Activated CD8-positive, alpha-beta memory T cell treated with anti-CD3 and anti-CD28 coated beads, Interleukin-2, amount 10 ng/mL, durations not matched to agents 7 days and 5 days (primary cell): Measurements from ENCODE around the gene GPC6. TPM values are rescaled to one million over a fixed set of nuclear protein-coding genes. Genes with fewer than 3 reads are reported as not detected.

ENCODE experiments used
- ATAC-seq: fragments of 150-1000 bp; cut with Tn5 transposase; one replicate; pipeline ENCODE4 v1.10.0; 2021; ENCODE audit warnings: moderate library complexity
- CTCF ChIA-PET: fragments of 350-600 bp; sonication (Branson Sonifier 250); formaldehyde crosslinking; loops from one replicate; lab custom pipeline; 2021; ENCODE audit warnings: antibody characterized with exemption; lab: Charles Lee
- DNase-seq: peaks from one replicate; pipeline ENCODE4 v3.0.0-alpha.2; 2020
- H3K27ac Mint-ChIP-seq: one replicate; pipeline ENCODE4 v1.8.0; 2021; ENCODE audit warnings: mild to moderate bottlenecking, mixed read lengths
- H3K27me3 Mint-ChIP-seq: one replicate; pipeline ENCODE4 v1.8.0; 2021; ENCODE audit warnings: mixed read lengths
- H3K36me3 Mint-ChIP-seq: one replicate; pipeline ENCODE4 v1.8.0; 2021; ENCODE audit warnings: mild to moderate bottlenecking, mixed read lengths
- H3K4me1 Mint-ChIP-seq: one replicate; pipeline ENCODE4 v1.8.0; 2021; ENCODE audit warnings: mixed read lengths
- H3K4me3 Mint-ChIP-seq: one replicate; pipeline ENCODE4 v1.8.0; 2021; ENCODE audit warnings: mild to moderate bottlenecking, moderate library complexity, mixed read lengths
- H3K9me3 Mint-ChIP-seq: one replicate; pipeline ENCODE4 v1.8.0; 2022; ENCODE audit warnings: low read depth, mixed read lengths
- total RNA-seq, 2 experiments: library from RNA; stranded (reverse); gene quantifications; one replicate each; pipeline ENCODE4 v1.2.3, GENCODE V29; 2021

GPC6 gene
- total RNA-seq, 2 experiments from 2014 or later: not detected

GRCh38 chr13:93222976-93223375 lies 3.6 kb upstream of the GPC6 start:
- DNase-seq: no peak
- no peak overlapping the region for H3K4me3 Mint-ChIP-seq
- H3K4me1 Mint-ChIP-seq: no peaks in the 10 kb centered on the region
- H3K27me3 Mint-ChIP-seq: peaks cover 29% of the 10 kb centered on the region
- peaks cover 2% of the 10 kb centered on the region for H3K36me3 Mint-ChIP-seq
- no peak for ATAC-seq
- no peaks in the 10 kb centered on the region for H3K9me3 Mint-ChIP-seq
- CTCF ChIA-PET: no interaction called here
- H3K27ac Mint-ChIP-seq: no peak overlapping the region

GRCh38 chr13:93224535-93224934 lies 2.1 kb upstream of the GPC6 start:
- peaks cover 2% of the 10 kb centered on the region for H3K36me3 Mint-ChIP-seq
- H3K27me3 Mint-ChIP-seq: peaks cover 44% of the 10 kb centered on the region
- no peak for ATAC-seq
- no peak overlapping the region for H3K4me3 Mint-ChIP-seq
- CTCF ChIA-PET: no interaction called here
- no peaks in the 10 kb centered on the region for H3K4me1 Mint-ChIP-seq
- DNase-seq: no peak
- no peaks in the 10 kb centered on the region for H3K9me3 Mint-ChIP-seq
- no peak overlapping the region for H3K27ac Mint-ChIP-seq

- H3K4me1 Mint-ChIP-seq: no peaks in the 10 kb centered on the region
- CTCF ChIA-PET: no interaction called here
- ATAC-seq (no peak), DNase-seq (no peak)
- H3K36me3 Mint-ChIP-seq: peaks cover 2% of the 10 kb centered on the region
- H3K4me3 Mint-ChIP-seq: no peak overlapping the region
- H3K27me3 Mint-ChIP-seq: peaks cover 50% of the 10 kb centered on the region
- no peak overlapping the region for H3K27ac Mint-ChIP-seq
- H3K9me3 Mint-ChIP-seq: no peaks in the 10 kb centered on the region
These were observed 997 bp upstream of the GPC6 start for GRCh38 chr13:93225610-93226009.

- Mint-ChIP-seq H3K27ac (no peak overlapping the region), H3K27me3 (peaks cover 50% of the 10 kb centered on the region), H3K36me3 (peaks cover 2% of the 10 kb centered on the region), H3K4me3 (no peak overlapping the region), H3K9me3 (no peaks in the 10 kb centered on the region), H3K4me1 (no peaks in the 10 kb centered on the region)
- CTCF ChIA-PET: no interaction called here
- ATAC-seq (no peak), DNase-seq (no peak)
These were observed 463 bp upstream of the GPC6 start for GRCh38 chr13:93226065-93226622.

- Mint-ChIP-seq H3K36me3 (peaks cover 2% of the 10 kb centered on the region), H3K27ac (no peak overlapping the region), H3K4me3 (no peak overlapping the region), H3K27me3 (peaks cover 50% of the 10 kb centered on the region), H3K4me1 (no peaks in the 10 kb centered on the region), H3K9me3 (no peaks in the 10 kb centered on the region)
- no peak for ATAC-seq
- CTCF ChIA-PET: no interaction called here
- DNase-seq: no peak
These were observed 772 bp downstream of the GPC6 start for GRCh38 chr13:93227280-93227877.

- CTCF ChIA-PET: no interaction called here
- Mint-ChIP-seq H3K4me1 (no peaks in the 10 kb centered on the region), H3K27ac (no peak overlapping the region), H3K4me3 (no peak overlapping the region), H3K27me3 (peaks cover 50% of the 10 kb centered on the region), H3K36me3 (peaks cover 2% of the 10 kb centered on the region), H3K9me3 (no peaks in the 10 kb centered on the region)
- ATAC-seq (no peak), DNase-seq (no peak)
These were observed 1.5 kb downstream of the GPC6 start for GRCh38 chr13:93227878-93228642.

- Mint-ChIP-seq H3K36me3 (peaks cover 2% of the 10 kb centered on the region), H3K4me1 (no peaks in the 10 kb centered on the region)
These were observed 2.0 kb downstream of the GPC6 start for GRCh38 chr13:93228643-93228937.

GRCh38 chr13:93230261-93230855 lies 3.8 kb downstream of the GPC6 start:
- peaks cover 2% of the 10 kb centered on the region for H3K36me3 Mint-ChIP-seq
- no peak overlapping the region for H3K4me3 Mint-ChIP-seq
- ATAC-seq (no peak), DNase-seq (no peak)
- no peaks in the 10 kb centered on the region for H3K4me1 Mint-ChIP-seq
- H3K9me3 Mint-ChIP-seq: no peaks in the 10 kb centered on the region
- no peak overlapping the region for H3K27ac Mint-ChIP-seq
- H3K27me3 Mint-ChIP-seq: peaks cover 44% of the 10 kb centered on the region
- CTCF ChIA-PET: no interaction called here

More at GRCh38 chr13:93228643-93228937, 2.0 kb downstream of the GPC6 start:
- CTCF ChIA-PET: no interaction called here
- ATAC-seq (no peak), DNase-seq (no peak)
- Mint-ChIP-seq H3K9me3 (no peaks in the 10 kb centered on the region), H3K4me3 (no peak overlapping the region), H3K27me3 (peaks cover 50% of the 10 kb centered on the region), H3K27ac (no peak overlapping the region)

GRCh38 chr13:93231867-93232266 lies 5.3 kb downstream of the GPC6 start:
- peaks cover 31% of the 10 kb centered on the region for H3K27me3 Mint-ChIP-seq
- CTCF ChIA-PET: no interaction called here
- no peak overlapping the region for H3K27ac Mint-ChIP-seq
- DNase-seq (no peak), ATAC-seq (no peak)
- H3K4me1 Mint-ChIP-seq: no peaks in the 10 kb centered on the region
- no peaks in the 10 kb centered on the region for H3K36me3 Mint-ChIP-seq
- H3K4me3 Mint-ChIP-seq: no peak overlapping the region
- H3K9me3 Mint-ChIP-seq: no peaks in the 10 kb centered on the region

GRCh38 chr13:93233997-93234416 lies 7.4 kb downstream of the GPC6 start:
- CTCF ChIA-PET: no interaction called here
- peaks cover 11% of the 10 kb centered on the region for H3K27me3 Mint-ChIP-seq
- ATAC-seq: no peak
- H3K27ac Mint-ChIP-seq: no peak overlapping the region
- H3K4me3 Mint-ChIP-seq: no peak overlapping the region
- no peak for DNase-seq
- H3K36me3 Mint-ChIP-seq: no peaks in the 10 kb centered on the region
- no peaks in the 10 kb centered on the region for H3K4me1 Mint-ChIP-seq
- H3K9me3 Mint-ChIP-seq: peaks cover 9% of the 10 kb centered on the region

GRCh38 chr13:93234459-93234858 lies 7.9 kb downstream of the GPC6 start:
- H3K9me3 Mint-ChIP-seq: peaks cover 12% of the 10 kb centered on the region
- CTCF ChIA-PET: no interaction called here
- H3K4me1 Mint-ChIP-seq: no peaks in the 10 kb centered on the region
- no peak overlapping the region for H3K4me3 Mint-ChIP-seq
- H3K27ac Mint-ChIP-seq: no peak overlapping the region
- H3K27me3 Mint-ChIP-seq: peaks cover 6% of the 10 kb centered on the region
- ATAC-seq: no peak
- no peaks in the 10 kb centered on the region for H3K36me3 Mint-ChIP-seq
- DNase-seq: no peak

GRCh38 chr13:93235258-93236015 lies 8.8 kb downstream of the GPC6 start:
- no peak for ATAC-seq
- DNase-seq: no peak
- CTCF ChIA-PET: no interaction called here
- Mint-ChIP-seq H3K4me1 (no peaks in the 10 kb centered on the region), H3K4me3 (no peak overlapping the region), H3K27me3 (no peaks in the 10 kb centered on the region), H3K9me3 (peaks cover 14% of the 10 kb centered on the region), H3K36me3 (no peaks in the 10 kb centered on the region), H3K27ac (no peak overlapping the region)

GRCh38 chr13:93238711-93239110 lies 12.1 kb downstream of the GPC6 start:
- no peak for ATAC-seq
- no peaks in the 10 kb centered on the region for H3K4me1 Mint-ChIP-seq
- no peak for DNase-seq
- H3K9me3 Mint-ChIP-seq: peaks cover 14% of the 10 kb centered on the region
- no peaks in the 10 kb centered on the region for H3K36me3 Mint-ChIP-seq
- H3K4me3 Mint-ChIP-seq: no peak overlapping the region
- no peaks in the 10 kb centered on the region for H3K27me3 Mint-ChIP-seq
- no peak overlapping the region for H3K27ac Mint-ChIP-seq
- CTCF ChIA-PET: no interaction called here
